H1 (cell line): ENCODE data around the gene ALG14. TPM values are rescaled to one million over a fixed set of nuclear protein-coding genes. Genes with fewer than 3 reads are reported as not detected.

ENCODE experiments used
- CTCF ChIA-PET: fragments of 300-600 bp; sonication (Branson Sonifier 250); formaldehyde crosslinking; loops from one replicate; lab custom pipeline; 2021; ENCODE audit not compliant: partially characterized antibody; lab: Charles Lee
- POLR2A ChIA-PET: fragments of 300-600 bp; sonication (Branson Sonifier 250); formaldehyde crosslinking; loops from one replicate; lab custom pipeline; 2021; ENCODE audit warnings: inconsistent platforms; ENCODE audit not compliant: partially characterized antibody; lab: Charles Lee
- DNase-seq, 2 experiments: peaks; one replicate each; pipeline versions ENCODE4 v3.0.0 to v3.0.0-alpha.2; 2010 to 2022; ENCODE audit warnings: low spot score in 2 of 2, low read depth in 1 of 2, mixed read lengths in 1 of 2
- FAIRE-seq: peaks from 2 replicates; lab custom pipeline; 2011; peaks lifted over from hg19 to GRCh38; lab: Jason Lieb, UNC
- H2AFZ ChIP-seq: 2 replicates; pipeline ENCODE4 v1.8.1; 2012; ENCODE audit warnings: low read length, inconsistent platforms
- H2AK5ac ChIP-seq: 2 replicates; pipeline ENCODE4 v1.6.1; 2013; ENCODE audit warnings: low read depth, low read length
- H2BK120ac ChIP-seq: replicated peaks from 2 replicates; pipeline ENCODE3; 2013; ENCODE audit warnings: low read depth, low read length, inconsistent platforms
- H2BK12ac ChIP-seq: 2 replicates; pipeline ENCODE4 v1.6.1; 2013; ENCODE audit warnings: low read depth, low read length
- H2BK15ac ChIP-seq: 2 replicates; pipeline ENCODE4 v1.6.1; 2013; ENCODE audit warnings: low read length
- H2BK20ac ChIP-seq: 2 replicates; pipeline ENCODE4 v1.6.1; 2013; ENCODE audit warnings: low read length
- H2BK5ac ChIP-seq: 2 replicates; pipeline ENCODE4 v1.6.1; 2013; ENCODE audit warnings: low read depth, low read length
- H3K14ac ChIP-seq: 2 replicates; pipeline ENCODE4 v1.6.1; 2013; ENCODE audit warnings: inconsistent platforms; ENCODE audit not compliant: insufficient read length
- H3K18ac ChIP-seq: 2 replicates; pipeline ENCODE4 v1.6.1; 2013; ENCODE audit warnings: low read length; ENCODE audit errors: extremely low read depth
- H3K23ac ChIP-seq: 2 replicates; pipeline ENCODE4 v1.6.1; 2013; ENCODE audit warnings: inconsistent platforms; ENCODE audit not compliant: insufficient read length
- H3K23me2 ChIP-seq: 2 replicates; pipeline ENCODE4 v1.6.1; 2013; ENCODE audit warnings: low read depth, low read length
- H3K27ac ChIP-seq: 2 replicates; pipeline ENCODE4 v1.6.1; 2011; ENCODE audit warnings: low read depth, low read length, inconsistent platforms
- H3K27me3 ChIP-seq, 4 experiments: replicated peaks in 1 of 4; 1 replicate in 1 of 4; 2 replicates in 3 of 4; pipeline versions ENCODE4 v1.6.1 to v1.8.1; 2011 to 2013; ENCODE audit warnings: low read length in 3 of 4, mild to moderate bottlenecking in 3 of 4, inconsistent platforms in 2 of 4, mixed read lengths in 2 of 4, moderate library complexity in 1 of 4; ENCODE audit not compliant: control insufficient read depth in 3 of 4, insufficient read depth in 3 of 4; ENCODE audit errors: extremely low read depth in 1 of 4
- H3K36me3 ChIP-seq, 4 experiments: 2 replicates each; pipeline versions ENCODE4 v1.6.1 to v1.8.1; 2011 to 2013; ENCODE audit warnings: mild to moderate bottlenecking in 4 of 4, low read length in 3 of 4, moderate library complexity in 2 of 4, control low read depth in 1 of 4, inconsistent platforms in 1 of 4; ENCODE audit not compliant: insufficient read depth in 4 of 4, control insufficient read depth in 2 of 4
- H3K4ac ChIP-seq: replicated peaks from 2 replicates; pipeline ENCODE3; 2013; ENCODE audit warnings: low read length, low read depth, mixed read lengths, inconsistent platforms; ENCODE audit not compliant: insufficient read length
- H3K4me1 ChIP-seq, 4 experiments: replicated peaks in 1 of 4; 1 replicate in 1 of 4; 2 replicates in 3 of 4; pipeline versions ENCODE4 v1.6.1 to v1.8.1; 2011 to 2013; ENCODE audit warnings: low read length in 3 of 4, inconsistent platforms in 2 of 4, mixed read lengths in 1 of 4; ENCODE audit not compliant: insufficient read depth in 4 of 4, control insufficient read depth in 3 of 4
- H3K4me2 ChIP-seq, 2 experiments: 2 replicates each; pipeline versions ENCODE4 v1.6.1 to v1.8.1; 2011 to 2013; ENCODE audit warnings: low read depth in 2 of 2, low read length in 2 of 2, control low read depth in 1 of 2, inconsistent platforms in 1 of 2, mild to moderate bottlenecking in 1 of 2; ENCODE audit not compliant: insufficient read depth in 1 of 2
- H3K4me3 ChIP-seq, 4 experiments: fragments of 200-600, 300-600 bp in 1 of 4; sonication (generic), shearing (Covaris generic), sonication (Bioruptor Twin) in 1 of 4; 2 replicates each; pipeline versions ENCODE4 v1.5.1 to v1.8.1; 2011 to 2016; ENCODE audit warnings: low read length in 4 of 4, low read depth in 3 of 4, control low read depth in 2 of 4, inconsistent platforms in 2 of 4, mild to moderate bottlenecking in 2 of 4, mixed read lengths in 1 of 4, moderate library complexity in 1 of 4; ENCODE audit not compliant: insufficient read depth in 2 of 4; ENCODE audit errors: extremely low read depth in 1 of 4
- H3K56ac ChIP-seq: replicated peaks from 2 replicates; pipeline ENCODE3; 2013; ENCODE audit warnings: low read depth, mild to moderate bottlenecking, mixed read lengths, low read length, inconsistent platforms; ENCODE audit not compliant: insufficient read length
- H3K79me1 ChIP-seq: 2 replicates; pipeline ENCODE4 v1.6.1; 2013; ENCODE audit warnings: low read depth, low read length, control low read depth
- H3K79me2 ChIP-seq, 2 experiments: 2 replicates each; pipeline versions ENCODE4 v1.6.1 to v1.8.1; 2012 to 2013; ENCODE audit warnings: low read length in 2 of 2, mild to moderate bottlenecking in 2 of 2, inconsistent platforms in 1 of 2; ENCODE audit not compliant: insufficient read depth in 2 of 2, control insufficient read depth in 1 of 2
- H3K9ac ChIP-seq, 4 experiments: replicated peaks in 1 of 4; 1 replicate in 1 of 4; 2 replicates in 3 of 4; pipeline versions ENCODE4 v1.6.1 to v1.8.1; 2011 to 2013; ENCODE audit warnings: low read depth in 3 of 4, low read length in 3 of 4, control low read depth in 2 of 4, mild to moderate bottlenecking in 2 of 4, moderate library complexity in 2 of 4, inconsistent platforms in 1 of 4; ENCODE audit errors: extremely low read depth in 1 of 4
- H3K9me3 ChIP-seq, 2 experiments: 2 replicates each; pipeline versions ENCODE4 v1.6.1 to v1.8.1; 2012 to 2013; ENCODE audit warnings: mild to moderate bottlenecking in 2 of 2, moderate library complexity in 2 of 2, control low read depth in 1 of 2, inconsistent platforms in 1 of 2, low read depth in 1 of 2, low read length in 1 of 2, mixed read lengths in 1 of 2; ENCODE audit not compliant: insufficient read depth in 2 of 2
- H4K20me1 ChIP-seq, 2 experiments: replicated peaks in 1 of 2; 2 replicates each; pipeline versions ENCODE3 to v1.8.1; 2011 to 2013; ENCODE audit warnings: inconsistent platforms in 2 of 2, low read length in 2 of 2, mild to moderate bottlenecking in 1 of 2; ENCODE audit not compliant: insufficient read depth in 2 of 2, control insufficient read depth in 1 of 2
- H4K5ac ChIP-seq: 2 replicates; pipeline ENCODE4 v1.6.1; 2013; ENCODE audit warnings: low read length, low read depth, mixed read lengths, inconsistent platforms; ENCODE audit not compliant: insufficient read length
- H4K8ac ChIP-seq: 2 replicates; pipeline ENCODE4 v1.8.0; 2013; ENCODE audit warnings: mild to moderate bottlenecking, moderate library complexity, low read length, inconsistent platforms; ENCODE audit not compliant: insufficient read depth; ENCODE audit errors: extremely low read depth
- H4K91ac ChIP-seq: replicated peaks from 2 replicates; pipeline ENCODE3; 2013; ENCODE audit warnings: low read length, mixed read lengths, inconsistent platforms; ENCODE audit not compliant: insufficient read length
- BCL11A ChIP-seq, 2 experiments: IDR thresholded peaks; one replicate each; pipeline ENCODE4 v1.6.1; 2011; ENCODE audit warnings: low read depth in 2 of 2, low read length in 2 of 2, mild to moderate bottlenecking in 2 of 2
- GABPA ChIP-seq: IDR thresholded peaks from 2 replicates; pipeline ENCODE4 v1.6.1; 2011; ENCODE audit warnings: mild to moderate bottlenecking, low read length, moderate library complexity, borderline replicate concordance; ENCODE audit not compliant: insufficient read depth
- POLR2AphosphoS5 ChIP-seq: IDR thresholded peaks from 2 replicates; pipeline ENCODE4 v1.6.1; 2011; ENCODE audit warnings: low read depth, low read length
- RXRA ChIP-seq: IDR thresholded peaks from 2 replicates; pipeline ENCODE4 v1.6.1; 2011; ENCODE audit warnings: low read depth, mild to moderate bottlenecking, low read length, moderate library complexity; ENCODE audit not compliant: insufficient read depth
- TBP ChIP-seq: IDR thresholded peaks from 2 replicates; pipeline ENCODE4 v1.6.1; 2011; ENCODE audit warnings: low read depth, low read length, improper control_type of control experiment
- WGBS, 2 experiments: shearing (Covaris generic) in 1 of 2; methylation state at CpG; one replicate each; pipeline versions ENCODE4 v1.1.6 to v1.1.7; 2013 to 2015; ENCODE audit warnings: low lambda C conversion rate in 2 of 2, mixed read lengths in 2 of 2, inconsistent platforms in 1 of 2, low coverage in 1 of 2, missing lambda C conversion rate in 1 of 2; ENCODE audit not compliant: insufficient replicate concordance in 2 of 2, insufficient coverage in 1 of 2, insufficient read length in 1 of 2; ENCODE audit errors: extremely low coverage in 1 of 2, missing lambda C conversion rate in 1 of 2; 5-methylcytosine and 5-hydroxymethylcytosine counted together
- polyA plus RNA-seq, 7 experiments: library from polyadenylated mRNA; depleted of rRNA in 3 of 7; stranded (reverse) in 5 of 7; unstranded in 2 of 7; fragments of >200 nt in 5 of 7; fragments of 200-250 nt in 2 of 7; gene quantifications; 1 replicate in 5 of 7; 2 replicates in 1 of 7; 4 replicates in 1 of 7; pipeline versions ENCODE4 v1.2.1 to v1.2.3, GENCODE V29; 2011 to 2013; ENCODE audit warnings: missing spikeins in 2 of 7, mixed read lengths in 2 of 7
- total RNA-seq: library from RNA; stranded (reverse); fragmentation: NEBNext Ultra II Directional; extraction: Animal tissue kit (Norgen Biotek cat#: 25700); gene quantifications from 2 replicates; pipeline ENCODE4 v1.2.1, GENCODE V29; 2021
- TF ChIP-seq, protein P1 (sequence below): IDR thresholded peaks from 2 replicates; pipeline ENCODE4 v1.6.1; 2012; ENCODE audit warnings: low read length, inconsistent platforms

The ALG14 gene
- total and polyA plus RNA-seq, 2 of the 8 experiments (the other 6 are each of a cell fraction or from before 2014, with no cell fraction given), result 0.95 to 1.3 TPM

GRCh38 chr1:94947437-94947836 lies 125.3 kb downstream of the ALG14 start:
- no peak overlapping the region for H4K8ac ChIP-seq
- ChIA-PET CTCF (interaction anchor here (1.2 to 1.5 kb wide), 3 partner anchors 15 to 94 kb away, joined by 3 to 7 read pairs (median 4); no protein-coding TSS in a partner anchor), POLR2A (no interaction called here)
- H2BK15ac ChIP-seq, result no peak overlapping the region
- H3K4me3 ChIP-seq, result no peak overlapping the region
- H2BK5ac ChIP-seq, result no peak overlapping the region
- H3K9me3 ChIP-seq, result no peaks in the 10 kb centered on the region
- no peak overlapping the region for H3K9ac ChIP-seq
- H3K56ac ChIP-seq, result no peak overlapping the region
- no peaks in the 10 kb centered on the region for H3K4me1 ChIP-seq
- H3K79me1 ChIP-seq, result no peaks in the 10 kb centered on the region
- no peaks in the 10 kb centered on the region for H3K36me3 ChIP-seq
- DNase-seq (no peak), FAIRE-seq (no peak)
- H3K27me3 ChIP-seq, result no peaks in the 10 kb centered on the region
- no peak overlapping the region for H3K14ac ChIP-seq
- no peak overlapping the region for H2BK120ac ChIP-seq
- H3K4me2 ChIP-seq, result no peak overlapping the region
- H3K4ac ChIP-seq, result no peak overlapping the region
- no peak overlapping the region for H2AK5ac ChIP-seq
- H2BK12ac ChIP-seq, result no peak overlapping the region
- H4K91ac ChIP-seq, result no peak overlapping the region
- H4K20me1 ChIP-seq, result no peaks in the 10 kb centered on the region
- no peaks in the 10 kb centered on the region for H3K79me2 ChIP-seq
- no peak overlapping the region for H2AFZ ChIP-seq
- H4K5ac ChIP-seq, result no peak overlapping the region
- H3K27ac ChIP-seq, result no peak overlapping the region
- H3K18ac ChIP-seq, result no peak overlapping the region
- no peaks in the 10 kb centered on the region for H3K23me2 ChIP-seq
- 96% methylated on average over 1 of the region's 1 CpG; no CpG with 5 or more reads in 1 of the 2 experiments for WGBS, 2 experiments
- no peak overlapping the region for H2BK20ac ChIP-seq
- H3K23ac ChIP-seq, result no peak overlapping the region
- TF ChIP-seq TBP, result no peak
- TF ChIP-seq BCL11A (IDR thresholded peaks at IDR 0.05; ENCODE audit: low read depth in 2 of 2, low read length in 2 of 2), result no peak
- no peak for TF ChIP-seq RXRA
- TF ChIP-seq, protein P1, sequence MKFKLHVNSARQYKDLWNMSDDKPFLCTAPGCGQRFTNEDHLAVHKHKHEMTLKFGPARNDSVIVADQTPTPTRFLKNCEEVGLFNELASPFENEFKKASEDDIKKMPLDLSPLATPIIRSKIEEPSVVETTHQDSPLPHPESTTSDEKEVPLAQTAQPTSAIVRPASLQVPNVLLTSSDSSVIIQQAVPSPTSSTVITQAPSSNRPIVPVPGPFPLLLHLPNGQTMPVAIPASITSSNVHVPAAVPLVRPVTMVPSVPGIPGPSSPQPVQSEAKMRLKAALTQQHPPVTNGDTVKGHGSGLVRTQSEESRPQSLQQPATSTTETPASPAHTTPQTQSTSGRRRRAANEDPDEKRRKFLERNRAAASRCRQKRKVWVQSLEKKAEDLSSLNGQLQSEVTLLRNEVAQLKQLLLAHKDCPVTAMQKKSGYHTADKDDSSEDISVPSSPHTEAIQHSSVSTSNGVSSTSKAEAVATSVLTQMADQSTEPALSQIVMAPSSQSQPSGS, result no peak
- no peak for TF ChIP-seq GABPA
- TF ChIP-seq POLR2AphosphoS5, result no peak
